HK-2 (cell line): Measurements from ENCODE around the gene CALML5.

Experiments used
- DNase-seq: peaks from one replicate; pipeline ENCODE4 v3.0.0-alpha.2; 2018; ENCODE audit not compliant: unreplicated experiment

Gene CALML5

GRCh38 chr10:5533098-5533731 is 33.8 kb upstream of the CALML5 start:
- no peak for DNase-seq

- DNase-seq: no peak
Measured at GRCh38 chr10:5532618-5533097, 33.3 kb upstream of the CALML5 start.

- no peak for DNase-seq
Measured at GRCh38 chr10:5532307-5532605, 32.9 kb upstream of the CALML5 start.

- no peak for DNase-seq
Measured at GRCh38 chr10:5531558-5532306, 32.4 kb upstream of the CALML5 start.

- DNase-seq: no peak
Measured at GRCh38 chr10:5530846-5531557, 31.6 kb upstream of the CALML5 start.

GRCh38 chr10:5530412-5530806 is 31.0 kb upstream of the CALML5 start:
- no peak for DNase-seq

GRCh38 chr10:5529702-5530411 is 30.5 kb upstream of the CALML5 start:
- no peak for DNase-seq

- DNase-seq: no peak
Measured at GRCh38 chr10:5528989-5529701, 29.8 kb upstream of the CALML5 start.

- no peak for DNase-seq
Measured at GRCh38 chr10:5527332-5528200, 28.2 kb upstream of the CALML5 start.

GRCh38 chr10:5526691-5527331 is 27.4 kb upstream of the CALML5 start:
- DNase-seq: no peak

- no peak for DNase-seq
Measured at GRCh38 chr10:5525561-5526341, 26.4 kb upstream of the CALML5 start.

GRCh38 chr10:5524641-5525560 is 25.5 kb upstream of the CALML5 start, which contains the start of gene CALML3:
TSS of gene CALML3 (plus strand) at chr10:5524961. CDS start at chr10:5525086, 125 bp downstream.
- DNase-seq: no peak

GRCh38 chr10:5523796-5524574 is 24.6 kb upstream of the CALML5 start:
- DNase-seq: no peak

GRCh38 chr10:5522913-5523560 is 23.7 kb upstream of the CALML5 start:
- DNase-seq: no peak

- no peak for DNase-seq
Measured at GRCh38 chr10:5519054-5519453, 19.7 kb upstream of the CALML5 start.

- DNase-seq: no peak
Measured at GRCh38 chr10:5518143-5518542, 18.8 kb upstream of the CALML5 start.

- DNase-seq: no peak
Measured at GRCh38 chr10:5517546-5517945, 18.2 kb upstream of the CALML5 start.
